ENCODE results near the gene CSNK2A3. TPM values are rescaled to one million over a fixed set of nuclear protein-coding genes. Genes with fewer than 3 reads are reported as not detected.

Gene CSNK2A3
- total and polyA plus RNA-seq, 2 experiments from 2014 or later, result 0.45 to 0.83 TPM

DNA sequence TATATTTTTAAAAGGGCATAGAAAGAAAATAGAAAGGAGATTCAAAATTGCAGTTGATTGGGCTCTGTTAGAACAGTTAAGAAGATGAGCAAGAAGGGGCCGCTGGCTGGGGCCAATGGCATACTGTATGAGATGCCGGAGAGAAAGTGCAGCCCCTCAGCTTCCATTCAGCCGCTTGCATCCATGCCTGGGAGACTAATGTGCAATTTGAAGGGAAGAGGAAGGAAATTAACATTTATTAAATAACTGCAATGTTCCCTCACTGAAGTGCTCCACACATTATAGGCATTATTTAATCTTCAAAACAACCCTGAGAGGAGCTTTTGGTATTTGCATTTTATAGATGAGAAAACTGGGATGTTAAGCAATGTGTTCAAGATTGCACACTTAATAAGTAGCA lies 44.7 kb upstream of the CSNK2A3 start:
- 87% methylated on average over 3 of the region's 3 CpGs for WGBS (ENCODE audit: low lambda C conversion rate, missing lambda C conversion rate)
- H3K27ac ChIP-seq, result no peak overlapping the region

DNA sequence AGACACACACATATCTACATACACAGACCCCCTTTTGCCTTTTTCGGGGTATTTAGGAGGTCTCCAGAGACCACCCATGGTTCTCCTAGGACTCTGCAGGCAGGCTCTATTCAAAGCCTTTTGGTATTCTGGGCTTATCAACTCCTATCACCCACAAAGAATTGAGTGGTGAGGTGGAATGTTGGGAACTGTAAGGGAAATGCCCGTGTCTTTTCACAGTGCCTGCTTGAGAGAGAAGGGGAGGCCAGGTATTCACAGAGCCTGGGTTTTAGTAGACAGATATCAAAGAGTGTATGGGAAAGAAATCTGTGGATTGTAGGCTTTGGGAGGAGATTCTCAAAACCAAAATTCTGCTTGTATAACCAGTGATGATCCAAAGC lies 44.0 kb upstream of the CSNK2A3 start:
- no peak for DNase-seq (ENCODE audit: low spot score)
- no peak overlapping the region for H3K4me3 ChIP-seq
- H3K4me1 ChIP-seq (ENCODE audit: insufficient read depth), result no peaks in the 10 kb centered on the region
- no peaks in the 10 kb centered on the region for H4K20me1 ChIP-seq (ENCODE audit: insufficient read depth, poor library complexity, severe bottlenecking)
- H3K9me2 ChIP-seq (replicated peaks; ENCODE audit: insufficient read depth), result no peaks in the 10 kb centered on the region
- no peaks in the 10 kb centered on the region for H3K79me2 ChIP-seq
- no peaks in the 10 kb centered on the region for H3K9me3 ChIP-seq (ENCODE audit: low read depth)
- 59% methylated on average over 2 of the region's 2 CpGs for WGBS (ENCODE audit: low lambda C conversion rate, missing lambda C conversion rate)
- H2AFZ ChIP-seq, result no peak overlapping the region
- no peaks in the 10 kb centered on the region for H3K27me3 ChIP-seq
- H3K36me3 ChIP-seq (replicated peaks; ENCODE audit: insufficient read depth, low read depth), result no peaks in the 10 kb centered on the region
- TF ChIP-seq EZH2 (IDR thresholded peaks at IDR 0.05; ENCODE audit: borderline replicate concordance) (no peak), EZH2phosphoT487 (IDR thresholded peaks at IDR 0.05; ENCODE audit: low read depth, severe bottlenecking, unreplicated experiment) (no peak)
- TF ChIP-seq, protein P1, sequence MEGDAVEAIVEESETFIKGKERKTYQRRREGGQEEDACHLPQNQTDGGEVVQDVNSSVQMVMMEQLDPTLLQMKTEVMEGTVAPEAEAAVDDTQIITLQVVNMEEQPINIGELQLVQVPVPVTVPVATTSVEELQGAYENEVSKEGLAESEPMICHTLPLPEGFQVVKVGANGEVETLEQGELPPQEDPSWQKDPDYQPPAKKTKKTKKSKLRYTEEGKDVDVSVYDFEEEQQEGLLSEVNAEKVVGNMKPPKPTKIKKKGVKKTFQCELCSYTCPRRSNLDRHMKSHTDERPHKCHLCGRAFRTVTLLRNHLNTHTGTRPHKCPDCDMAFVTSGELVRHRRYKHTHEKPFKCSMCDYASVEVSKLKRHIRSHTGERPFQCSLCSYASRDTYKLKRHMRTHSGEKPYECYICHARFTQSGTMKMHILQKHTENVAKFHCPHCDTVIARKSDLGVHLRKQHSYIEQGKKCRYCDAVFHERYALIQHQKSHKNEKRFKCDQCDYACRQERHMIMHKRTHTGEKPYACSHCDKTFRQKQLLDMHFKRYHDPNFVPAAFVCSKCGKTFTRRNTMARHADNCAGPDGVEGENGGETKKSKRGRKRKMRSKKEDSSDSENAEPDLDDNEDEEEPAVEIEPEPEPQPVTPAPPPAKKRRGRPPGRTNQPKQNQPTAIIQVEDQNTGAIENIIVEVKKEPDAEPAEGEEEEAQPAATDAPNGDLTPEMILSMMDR (IDR thresholded peaks at IDR 0.05; ENCODE audit: poor library complexity), result no peak
- H3K4me2 ChIP-seq, result no peak overlapping the region
- H3K27ac ChIP-seq, result no peak overlapping the region

More for the DNA sequence above, 44.7 kb upstream of the CSNK2A3 start:
- H3K27me3 ChIP-seq, result no peaks in the 10 kb centered on the region
- no peaks in the 10 kb centered on the region for H3K9me2 ChIP-seq (replicated peaks; ENCODE audit: insufficient read depth)
- H3K4me3 ChIP-seq, result no peak overlapping the region
- no peaks in the 10 kb centered on the region for H3K9me3 ChIP-seq (ENCODE audit: low read depth)
- H3K79me2 ChIP-seq, result no peaks in the 10 kb centered on the region
- H3K4me1 ChIP-seq (ENCODE audit: insufficient read depth), result no peaks in the 10 kb centered on the region
- TF ChIP-seq EZH2 (IDR thresholded peaks at IDR 0.05; ENCODE audit: borderline replicate concordance), result no peak
- TF ChIP-seq EZH2phosphoT487 (IDR thresholded peaks at IDR 0.05; ENCODE audit: low read depth, severe bottlenecking, unreplicated experiment), result no peak
- TF ChIP-seq, protein P1 (IDR thresholded peaks at IDR 0.05; ENCODE audit: poor library complexity), result no peak
- no peak for DNase-seq (ENCODE audit: low spot score)
- H4K20me1 ChIP-seq (ENCODE audit: insufficient read depth, poor library complexity, severe bottlenecking), result no peaks in the 10 kb centered on the region
- H3K36me3 ChIP-seq (replicated peaks; ENCODE audit: insufficient read depth, low read depth), result no peaks in the 10 kb centered on the region
- no peak overlapping the region for H2AFZ ChIP-seq
- H3K4me2 ChIP-seq, result no peak overlapping the region

DNA sequence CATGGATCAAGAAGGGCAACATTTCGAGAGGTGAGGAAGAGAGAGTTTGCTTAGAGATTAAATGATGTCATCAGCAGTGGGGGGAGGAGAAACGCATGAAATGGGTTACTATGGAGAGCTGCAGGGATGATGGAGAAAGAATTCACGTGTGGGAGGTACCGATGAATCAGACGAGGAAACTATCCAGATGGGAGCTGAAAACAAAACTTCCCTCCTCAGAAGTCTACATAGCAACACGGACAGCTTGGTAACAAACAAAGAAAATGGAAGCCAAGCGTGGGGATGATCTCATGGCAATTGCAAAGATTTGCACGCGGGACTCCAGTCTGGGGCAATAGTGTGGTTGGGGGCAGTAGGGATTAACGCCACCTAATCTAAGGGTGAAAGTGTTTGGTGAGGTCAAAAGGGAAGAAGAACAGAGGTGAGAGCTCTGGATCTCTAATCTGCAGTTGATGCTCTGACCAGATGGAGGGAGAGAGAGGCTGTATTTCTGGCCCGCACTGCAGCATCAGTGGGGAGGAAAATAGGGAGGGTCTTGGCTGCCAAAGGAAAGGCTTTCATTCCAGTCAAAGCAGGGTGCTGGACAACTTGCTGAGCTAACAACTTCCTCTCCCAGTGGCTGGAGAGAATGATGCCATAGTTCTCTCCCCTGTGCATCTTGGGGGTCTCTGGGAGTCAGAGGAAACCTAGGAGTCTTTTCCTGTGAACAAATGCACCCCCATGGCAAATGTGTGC lies 43.4 kb upstream of the CSNK2A3 start:
- Histone ChIP-seq H3K27ac (no peak overlapping the region), H3K79me2 (no peaks in the 10 kb centered on the region), H3K4me2 (no peak overlapping the region), H2AFZ (no peak overlapping the region), H3K9me2 (replicated peaks; ENCODE audit: insufficient read depth) (no peaks in the 10 kb centered on the region), H3K4me1 (ENCODE audit: insufficient read depth) (no peaks in the 10 kb centered on the region), H3K27me3 (no peaks in the 10 kb centered on the region), H3K9me3 (ENCODE audit: low read depth) (no peaks in the 10 kb centered on the region), H4K20me1 (ENCODE audit: insufficient read depth, poor library complexity, severe bottlenecking) (no peaks in the 10 kb centered on the region), H3K4me3 (no peak overlapping the region), H3K36me3 (replicated peaks; ENCODE audit: insufficient read depth, low read depth) (no peaks in the 10 kb centered on the region)
- 71% methylated on average over 11 of the region's 11 CpGs for WGBS (ENCODE audit: low lambda C conversion rate, missing lambda C conversion rate)
- TF ChIP-seq EZH2phosphoT487 (IDR thresholded peaks at IDR 0.05; ENCODE audit: low read depth, severe bottlenecking, unreplicated experiment), result no peak
- DNase-seq (ENCODE audit: low spot score), result peak; percentile 31

DNA sequence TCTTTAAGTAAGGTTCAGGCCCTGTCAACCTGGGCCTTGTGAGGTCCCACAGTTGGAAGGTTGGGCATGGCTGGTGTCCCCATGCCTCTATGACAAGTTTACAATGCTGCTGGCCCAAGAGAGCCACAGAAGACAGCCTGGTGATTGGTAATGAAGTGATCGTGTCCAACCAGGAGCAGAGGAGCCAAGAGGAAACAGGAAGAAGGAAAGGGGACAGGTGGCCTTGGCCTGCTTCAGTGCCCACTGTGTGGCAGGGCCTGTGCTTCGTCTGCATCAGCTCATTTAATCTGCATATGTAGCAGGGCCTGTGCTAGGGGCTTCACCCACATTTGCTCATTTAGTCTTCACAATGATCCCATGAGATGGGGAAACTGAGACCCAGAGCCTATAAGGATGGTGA lies 42.1 kb upstream of the CSNK2A3 start:
- DNase-seq (ENCODE audit: low spot score), result no peak
- 85% methylated on average over 2 of the region's 2 CpGs for WGBS (ENCODE audit: low lambda C conversion rate, missing lambda C conversion rate)
- no peaks in the 10 kb centered on the region for H3K9me2 ChIP-seq (replicated peaks; ENCODE audit: insufficient read depth)
- no peak overlapping the region for H3K27ac ChIP-seq
- no peak overlapping the region for H3K4me2 ChIP-seq
- no peaks in the 10 kb centered on the region for H3K9me3 ChIP-seq (ENCODE audit: low read depth)
- no peaks in the 10 kb centered on the region for H3K4me1 ChIP-seq (ENCODE audit: insufficient read depth)
- H4K20me1 ChIP-seq (ENCODE audit: insufficient read depth, poor library complexity, severe bottlenecking), result no peaks in the 10 kb centered on the region
- no peaks in the 10 kb centered on the region for H3K79me2 ChIP-seq
- TF ChIP-seq EZH2phosphoT487 (IDR thresholded peaks at IDR 0.05; ENCODE audit: low read depth, severe bottlenecking, unreplicated experiment) (no peak), EZH2 (IDR thresholded peaks at IDR 0.05; ENCODE audit: borderline replicate concordance) (no peak)
- TF ChIP-seq, protein P1 (IDR thresholded peaks at IDR 0.05; ENCODE audit: poor library complexity), result no peak
- H3K36me3 ChIP-seq (replicated peaks; ENCODE audit: insufficient read depth, low read depth), result no peaks in the 10 kb centered on the region
- H3K27me3 ChIP-seq, result no peaks in the 10 kb centered on the region
- no peak overlapping the region for H3K4me3 ChIP-seq
- no peak overlapping the region for H2AFZ ChIP-seq
